Measurements from ENCODE around the gene RPUSD1.

DNA sequence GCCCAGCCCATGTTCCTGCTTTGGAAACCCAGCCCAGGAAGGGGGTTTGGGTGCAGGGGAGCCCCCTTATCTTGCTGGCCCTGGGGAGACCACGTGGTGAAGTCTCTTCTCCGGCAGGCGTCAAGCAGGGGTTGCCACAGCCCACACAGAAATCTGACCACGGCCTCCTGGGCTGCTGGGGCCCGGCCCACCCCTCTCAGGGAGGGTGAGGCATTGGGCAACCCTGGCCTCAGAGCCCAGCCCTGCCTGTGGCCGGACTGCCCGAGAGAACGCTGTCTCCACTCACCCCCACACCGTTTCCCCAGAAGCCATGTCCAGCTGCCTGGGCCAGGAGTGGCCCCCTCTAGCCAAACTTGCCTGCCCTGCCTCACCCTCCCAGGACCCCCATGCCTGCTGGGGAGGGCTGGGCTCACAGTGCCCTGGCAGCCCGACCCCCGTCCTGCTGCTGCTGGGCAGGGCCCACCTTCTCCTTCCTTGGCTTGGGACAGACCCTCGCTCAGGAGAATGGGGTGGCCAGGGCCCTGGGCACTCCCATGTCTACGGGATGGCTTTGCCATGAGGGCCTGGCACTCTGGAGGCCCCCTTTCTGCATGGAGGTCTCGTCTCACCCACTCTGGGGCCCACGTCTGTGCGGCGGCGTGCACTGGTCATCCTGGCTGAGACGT, 6.7 kb downstream of the RPUSD1 start:
- TF ChIP-seq, protein P1, sequence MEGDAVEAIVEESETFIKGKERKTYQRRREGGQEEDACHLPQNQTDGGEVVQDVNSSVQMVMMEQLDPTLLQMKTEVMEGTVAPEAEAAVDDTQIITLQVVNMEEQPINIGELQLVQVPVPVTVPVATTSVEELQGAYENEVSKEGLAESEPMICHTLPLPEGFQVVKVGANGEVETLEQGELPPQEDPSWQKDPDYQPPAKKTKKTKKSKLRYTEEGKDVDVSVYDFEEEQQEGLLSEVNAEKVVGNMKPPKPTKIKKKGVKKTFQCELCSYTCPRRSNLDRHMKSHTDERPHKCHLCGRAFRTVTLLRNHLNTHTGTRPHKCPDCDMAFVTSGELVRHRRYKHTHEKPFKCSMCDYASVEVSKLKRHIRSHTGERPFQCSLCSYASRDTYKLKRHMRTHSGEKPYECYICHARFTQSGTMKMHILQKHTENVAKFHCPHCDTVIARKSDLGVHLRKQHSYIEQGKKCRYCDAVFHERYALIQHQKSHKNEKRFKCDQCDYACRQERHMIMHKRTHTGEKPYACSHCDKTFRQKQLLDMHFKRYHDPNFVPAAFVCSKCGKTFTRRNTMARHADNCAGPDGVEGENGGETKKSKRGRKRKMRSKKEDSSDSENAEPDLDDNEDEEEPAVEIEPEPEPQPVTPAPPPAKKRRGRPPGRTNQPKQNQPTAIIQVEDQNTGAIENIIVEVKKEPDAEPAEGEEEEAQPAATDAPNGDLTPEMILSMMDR (IDR thresholded peaks at IDR 0.05), result no peak
- no peak for TF ChIP-seq POLR2A (IDR thresholded peaks at IDR 0.05)

Measured in esophagus squamous epithelium (tissue), 4 donors.